Gastroesophageal sphincter (tissue), 4 donors: ENCODE measurements around the gene RSKR. TPM values are rescaled to one million over a fixed set of nuclear protein-coding genes. Genes with fewer than 3 reads are reported as not detected.

Source experiments
- ATAC-seq: fragments of 150-250 bp; one replicate; pipeline ENCODE4 v1.9.1; 2016; ENCODE audit warnings: mild to moderate bottlenecking, moderate library complexity
- H3K27ac ChIP-seq, 4 donors: fragments of 200-600 bp; sonication (generic) in 3 of 4; 1 replicate in 3 of 4; 2 replicates in 1 of 4; pipeline ENCODE4 v1.5.1; 2016 to 2019
- H3K27me3 ChIP-seq: fragments of 200-600 bp; sonication (generic); one replicate; pipeline ENCODE4 v1.5.1; 2019
- H3K36me3 ChIP-seq, 2 donors: fragments of 200-600 bp; sonication (generic); one replicate each; pipeline ENCODE4 v1.5.1; 2019; ENCODE audit warnings: control low read depth in 1 of 2
- H3K4me1 ChIP-seq, 3 donors: fragments of 200-600 bp; sonication (generic); 1 replicate in 2 of 3; 2 replicates in 1 of 3; pipeline ENCODE4 v1.5.1; 2016 to 2019; ENCODE audit warnings: control low read depth in 2 of 3
- H3K4me3 ChIP-seq, 2 donors: fragments of 200-600 bp; sonication (generic); one replicate each; pipeline ENCODE4 v1.5.1; 2019; ENCODE audit warnings: mild to moderate bottlenecking in 1 of 2, moderate library complexity in 1 of 2
- H3K9me3 ChIP-seq, 3 donors: fragments of 200-600 bp; sonication (generic); one replicate each; pipeline ENCODE4 v1.5.1; 2017 to 2019; ENCODE audit warnings: control low read depth in 2 of 3
- CTCF ChIP-seq, 4 experiments: fragments of 200-600 bp in 2 of 4; fragments of 450-650 bp in 2 of 4; sonication (generic) in 1 of 4; IDR thresholded peaks; one replicate each; pipeline ENCODE4 v1.5.1; 2017 to 2019; ENCODE audit warnings: antibody characterized with exemption in 4 of 4, mild to moderate bottlenecking in 2 of 4, moderate library complexity in 2 of 4
- EP300 ChIP-seq: sonication (generic); formaldehyde crosslinking; IDR thresholded peaks from one replicate; pipeline ENCODE4 v1.6.1; 2017; ENCODE audit warnings: antibody characterized with exemption, mild to moderate bottlenecking
- POLR2A ChIP-seq, 2 donors: fragments of 450-650 bp; IDR thresholded peaks; one replicate each; pipeline ENCODE4 v1.6.1; 2017; ENCODE audit warnings: antibody characterized with exemption in 2 of 2, mild to moderate bottlenecking in 2 of 2, moderate library complexity in 1 of 2
- POLR2AphosphoS5 ChIP-seq: sonication (generic); formaldehyde crosslinking; IDR thresholded peaks from one replicate; pipeline ENCODE4 v1.6.1; 2017; ENCODE audit warnings: antibody characterized with exemption
- WGBS, 2 donors: methylation state at CpG; one replicate each; pipeline ENCODE4 v1.1.5; 2018; ENCODE audit warnings: low coverage in 1 of 2; 5-methylcytosine and 5-hydroxymethylcytosine counted together
- total RNA-seq, 4 donors: library from RNA; depleted of rRNA; stranded (reverse); fragments of >200 nt; gene quantifications; one replicate each; pipeline ENCODE4 v1.1.0, GENCODE V29; 2016

The RSKR gene
- total RNA-seq, 4 donors from 2014 or later: 0.59 to 8.1 (median 3.1) TPM

GRCh38 chr17:28582513-28582912 lies 31.5 kb downstream of the RSKR start:
- no peak overlapping the region for H3K27ac ChIP-seq
- TF ChIP-seq POLR2A (IDR thresholded peaks at IDR 0.05): no peak
- no peak for TF ChIP-seq EP300
- TF ChIP-seq POLR2AphosphoS5: no peak
- no peak for TF ChIP-seq CTCF (IDR thresholded peaks at IDR 0.05)
- no peaks in the 10 kb centered on the region for H3K27me3 ChIP-seq
- H3K4me3 ChIP-seq: no peak overlapping the region
- peaks cover 0 to 1% (median 0%) of the 10 kb centered on the region in 3 donors for H3K4me1 ChIP-seq
- H3K9me3 ChIP-seq: no peaks in the 10 kb centered on the region
- 92 to 100% methylated on average over 2 of the region's 2 CpGs for WGBS, 2 donors
- H3K36me3 ChIP-seq: peaks cover 0 to 26% of the 10 kb centered on the region in 2 donors
- ATAC-seq: no peak

- no peak overlapping the region for H3K27ac ChIP-seq
- no peak for ATAC-seq
- TF ChIP-seq CTCF (IDR thresholded peaks at IDR 0.05) (no peak), POLR2AphosphoS5 (no peak), EP300 (no peak), POLR2A (IDR thresholded peaks at IDR 0.05) (no peak)
- no peaks in the 10 kb centered on the region for H3K9me3 ChIP-seq
- 95 to 100% methylated on average over 3 of the region's 3 CpGs for whole genome bisulfite sequencing, 2 donors
- H3K27me3 ChIP-seq: no peaks in the 10 kb centered on the region
- no peak overlapping the region for H3K4me3 ChIP-seq
- peaks cover 0 to 13% (median 6%) of the 10 kb centered on the region in 3 donors for H3K4me1 ChIP-seq
- peaks cover 0 to 25% of the 10 kb centered on the region in 2 donors for H3K36me3 ChIP-seq
These were observed 33.0 kb downstream of the RSKR start for GRCh38 chr17:28580959-28581358.

GRCh38 chr17:28579526-28579925 lies 34.5 kb downstream of the RSKR start:
- H3K36me3 ChIP-seq: peaks cover 0 to 10% of the 10 kb centered on the region in 2 donors
- H3K27ac ChIP-seq: no peak overlapping the region
- no peak for ATAC-seq
- no peaks in the 10 kb centered on the region for H3K27me3 ChIP-seq
- H3K4me1 ChIP-seq: peaks cover 0 to 21% (median 8%) of the 10 kb centered on the region in 3 donors
- WGBS, 2 donors: 91% methylated on average over 4 of the region's 4 CpGs; no CpG with 5 or more reads in 1 of the 2 donors
- no peaks in the 10 kb centered on the region for H3K9me3 ChIP-seq
- TF ChIP-seq POLR2AphosphoS5 (no peak), EP300 (no peak), CTCF (IDR thresholded peaks at IDR 0.05) (no peak), POLR2A (IDR thresholded peaks at IDR 0.05) (no peak)
- H3K4me3 ChIP-seq: no peak overlapping the region

GRCh38 chr17:28578246-28579195 lies 35.5 kb downstream of the RSKR start:
- no peak overlapping the region for H3K4me3 ChIP-seq
- H3K27ac ChIP-seq: no peak overlapping the region
- ATAC-seq: no peak
- peaks cover 0 to 21% (median 8%) of the 10 kb centered on the region in 3 donors for H3K4me1 ChIP-seq
- H3K9me3 ChIP-seq: no peaks in the 10 kb centered on the region
- H3K27me3 ChIP-seq: no peaks in the 10 kb centered on the region
- WGBS, 2 donors: 100% methylated on average over 3 of the region's 8 CpGs; no CpG with 5 or more reads in 1 of the 2 donors
- TF ChIP-seq EP300 (no peak), CTCF (IDR thresholded peaks at IDR 0.05) (no peak), POLR2AphosphoS5 (no peak), POLR2A (IDR thresholded peaks at IDR 0.05) (no peak)
- H3K36me3 ChIP-seq: peaks cover 0 to 5% of the 10 kb centered on the region in 2 donors

- Histone ChIP-seq H3K4me1 (peaks cover 0 to 24% (median 8%) of the 10 kb centered on the region in 3 donors), H3K36me3 (peaks cover 0 to 5% of the 10 kb centered on the region in 2 donors), H3K27ac (peak overlapping the region in 3 of 4 donors; percentile 50 to 66 (median 65)), H3K27me3 (no peaks in the 10 kb centered on the region), H3K4me3 (no peak overlapping the region), H3K9me3 (no peaks in the 10 kb centered on the region)
- no peak for ATAC-seq
- TF ChIP-seq EP300 (no peak), POLR2A (IDR thresholded peaks at IDR 0.05) (no peak), CTCF (IDR thresholded peaks at IDR 0.05) (no peak), POLR2AphosphoS5 (no peak)
- WGBS, 2 donors: 89 to 94% methylated on average over 2 of the region's 3 CpGs
These were observed 36.5 kb downstream of the RSKR start for GRCh38 chr17:28577466-28577824.
